GM21360 (cell line): ENCODE results near the gene SCAF8.
"Not testable (repeated sequence)": the region's sequence is repeated elsewhere in the genome, so short reads cannot be mapped to it uniquely, and the experiment has no call there.

ENCODE experiments used
- ATAC-seq: cut with Tn5 transposase; IDR thresholded peaks from one replicate; pipeline ENCODE4 v1.9.1; 2021; ENCODE audit warnings: mild to moderate bottlenecking, moderate library complexity; ENCODE audit not compliant: unreplicated experiment

Gene SCAF8, protein sequence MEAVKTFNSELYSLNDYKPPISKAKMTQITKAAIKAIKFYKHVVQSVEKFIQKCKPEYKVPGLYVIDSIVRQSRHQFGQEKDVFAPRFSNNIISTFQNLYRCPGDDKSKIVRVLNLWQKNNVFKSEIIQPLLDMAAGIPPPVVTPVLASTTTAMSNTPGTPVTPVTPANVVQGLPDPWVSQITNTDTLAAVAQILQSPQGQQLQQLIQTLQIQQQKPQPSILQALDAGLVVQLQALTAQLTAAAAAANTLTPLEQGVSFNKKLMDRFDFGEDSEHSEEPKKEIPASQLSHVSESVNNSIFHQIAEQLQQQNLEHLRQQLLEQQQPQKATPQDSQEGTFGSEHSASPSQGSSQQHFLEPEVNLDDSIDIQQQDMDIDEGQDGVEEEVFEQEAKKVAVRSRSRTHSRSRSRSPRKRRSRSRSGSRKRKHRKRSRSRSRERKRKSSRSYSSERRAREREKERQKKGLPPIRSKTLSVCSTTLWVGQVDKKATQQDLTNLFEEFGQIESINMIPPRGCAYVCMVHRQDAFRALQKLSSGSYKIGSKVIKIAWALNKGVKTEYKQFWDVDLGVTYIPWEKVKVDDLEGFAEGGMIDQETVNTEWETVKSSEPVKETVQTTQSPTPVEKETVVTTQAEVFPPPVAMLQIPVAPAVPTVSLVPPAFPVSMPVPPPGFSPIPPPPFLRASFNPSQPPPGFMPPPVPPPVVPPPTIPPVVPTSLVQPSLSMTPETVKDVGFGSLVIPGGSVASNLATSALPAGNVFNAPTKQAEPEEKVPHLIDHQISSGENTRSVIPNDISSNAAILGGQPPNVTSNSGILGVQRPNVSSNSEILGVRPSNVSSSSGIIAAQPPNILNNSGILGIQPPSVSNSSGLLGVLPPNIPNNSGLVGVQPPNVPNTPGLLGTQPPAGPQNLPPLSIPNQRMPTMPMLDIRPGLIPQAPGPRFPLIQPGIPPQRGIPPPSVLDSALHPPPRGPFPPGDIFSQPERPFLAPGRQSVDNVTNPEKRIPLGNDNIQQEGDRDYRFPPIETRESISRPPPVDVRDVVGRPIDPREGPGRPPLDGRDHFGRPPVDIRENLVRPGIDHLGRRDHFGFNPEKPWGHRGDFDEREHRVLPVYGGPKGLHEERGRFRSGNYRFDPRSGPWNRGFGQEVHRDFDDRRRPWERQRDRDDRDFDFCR (N-terminal part only)

DNA sequence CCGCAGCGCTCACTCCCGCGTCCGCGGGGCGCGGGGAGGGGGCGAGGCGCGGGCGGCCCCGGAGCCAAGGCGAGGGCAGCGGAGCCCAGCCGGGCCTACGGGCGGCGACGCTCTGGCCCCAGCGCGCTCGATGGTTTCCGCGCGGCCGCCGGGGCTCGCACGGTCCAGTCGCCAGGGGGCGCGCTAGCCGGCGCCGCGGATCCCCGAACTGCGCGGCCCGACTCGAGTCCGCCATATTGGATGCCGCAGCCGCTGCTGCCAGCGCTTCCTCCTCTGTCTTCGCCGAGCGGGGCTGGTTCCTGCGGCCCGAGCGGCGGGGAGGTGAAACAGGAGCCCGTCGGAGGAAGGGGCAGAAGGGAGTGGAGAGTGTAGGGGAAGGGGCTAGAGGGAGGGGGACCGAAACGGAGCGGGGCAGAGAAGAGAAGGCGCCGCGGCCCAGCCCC is at the start of gene SCAF8:
TSS of gene SCAF8 (plus strand) at position 234 of the 443 bp plus-strand sequence. CDS start 485 bp downstream, outside the sequence.
- ATAC-seq: peak; percentile 77

DNA sequence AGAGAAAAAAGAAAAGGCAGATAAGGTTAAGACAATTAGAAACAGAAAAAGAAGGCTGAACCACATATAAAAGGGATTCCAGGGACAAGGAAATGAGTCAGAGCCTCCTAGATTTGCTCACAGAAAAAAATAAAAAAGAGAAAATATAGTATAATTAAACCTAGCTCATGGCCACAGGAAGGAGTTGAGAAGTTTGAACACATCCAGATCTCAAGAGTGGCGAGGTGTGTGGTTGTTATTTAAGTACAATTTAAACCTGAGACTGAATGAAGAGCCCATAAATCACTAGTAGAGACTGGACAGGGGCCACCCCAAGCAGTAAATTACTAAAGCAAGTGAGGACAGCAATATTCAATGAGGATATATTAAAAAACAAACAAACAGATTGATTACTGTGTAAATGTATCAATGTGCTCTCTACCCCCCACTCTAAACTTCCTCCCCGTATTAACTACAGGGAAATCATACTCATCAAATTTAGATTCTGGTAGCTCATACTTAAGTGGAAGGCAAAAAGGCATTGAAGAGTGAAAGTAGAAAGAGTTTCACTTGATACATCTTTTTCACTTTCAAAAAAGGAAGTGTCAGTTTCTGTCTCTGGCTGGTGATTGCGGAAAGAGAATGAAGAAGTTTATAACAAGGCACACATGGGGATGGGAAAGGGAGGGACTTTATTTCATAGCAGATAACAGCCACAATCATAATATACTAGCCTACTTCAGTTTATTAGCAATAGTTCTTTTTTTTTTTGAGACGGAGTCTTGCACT is 49.3 kb upstream of the SCAF8 start:
- ATAC-seq: peak; percentile 88

DNA sequence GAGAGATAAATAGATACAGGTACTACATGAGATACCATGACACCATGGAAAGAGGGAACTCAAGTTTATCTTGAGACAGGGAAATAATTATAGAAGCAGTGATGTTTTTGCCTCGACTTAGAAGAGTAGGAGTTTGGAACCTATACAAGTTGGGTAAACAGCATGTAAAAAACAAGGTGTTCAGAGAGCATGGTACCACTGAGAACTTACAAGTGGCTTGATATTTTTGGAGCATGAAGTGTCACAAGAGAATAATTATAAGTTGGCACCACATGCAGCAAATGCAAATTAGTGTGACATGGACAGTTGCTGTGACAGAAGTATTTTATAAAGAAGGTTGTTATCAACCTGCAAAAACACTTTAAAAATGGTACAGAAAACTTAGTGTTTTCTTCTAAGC is 47.1 kb upstream of the SCAF8 start:
- ATAC-seq: no peak

DNA sequence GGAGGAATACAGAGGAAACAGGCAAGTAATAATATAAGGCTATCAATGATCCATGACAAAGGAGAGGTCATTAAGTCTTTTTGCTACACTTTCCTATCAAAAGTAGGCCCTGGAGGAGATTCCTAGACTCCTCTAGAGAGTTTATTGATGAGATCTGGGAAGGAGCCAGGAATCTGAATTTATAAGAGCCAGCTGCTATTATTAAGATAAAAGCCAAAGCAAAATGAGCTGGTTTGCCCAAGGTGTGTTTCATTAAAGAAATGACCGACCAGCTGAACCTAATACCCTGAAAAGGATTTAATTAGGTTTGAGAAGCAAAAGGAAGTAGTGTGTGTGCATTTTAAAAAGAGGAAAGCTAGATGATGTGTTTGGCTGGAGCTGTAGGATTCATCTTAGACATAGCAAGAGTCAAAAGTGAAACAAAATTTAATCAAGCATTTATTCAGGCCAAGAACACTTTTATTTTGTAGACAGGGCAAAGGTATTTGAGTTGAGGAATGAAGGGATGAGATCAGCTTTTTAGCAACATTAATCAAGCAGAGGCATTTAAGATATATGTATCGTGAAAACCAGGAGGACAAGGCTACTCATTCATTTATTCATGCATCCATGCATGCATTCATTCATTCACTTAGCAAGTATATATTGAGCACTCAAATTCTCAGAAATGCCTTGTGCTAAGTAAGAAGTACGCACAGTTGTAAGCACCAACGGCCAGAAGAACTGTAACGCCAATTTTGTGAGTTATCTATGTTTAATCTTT is 43.5 kb upstream of the SCAF8 start:
- ATAC-seq: no peak

DNA sequence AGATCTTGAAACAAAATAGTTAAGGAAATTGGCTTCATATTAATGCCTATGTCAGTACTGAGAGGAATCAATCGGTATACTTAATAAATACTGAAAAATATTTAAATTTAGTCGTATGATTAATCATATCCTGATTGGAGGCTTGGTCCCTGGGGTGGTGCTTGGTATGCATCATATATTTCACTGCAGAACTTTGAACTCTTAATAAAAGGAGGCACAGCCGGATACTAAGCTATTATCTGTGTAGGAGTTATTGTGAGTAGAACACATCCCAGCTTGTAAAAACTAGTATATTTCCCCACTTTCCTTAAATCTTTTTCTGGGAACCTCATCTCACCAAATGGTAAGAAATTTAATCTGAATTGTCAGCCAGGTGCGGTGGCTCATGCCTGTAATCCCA is 42.4 kb upstream of the SCAF8 start:
- ATAC-seq: no peak

DNA sequence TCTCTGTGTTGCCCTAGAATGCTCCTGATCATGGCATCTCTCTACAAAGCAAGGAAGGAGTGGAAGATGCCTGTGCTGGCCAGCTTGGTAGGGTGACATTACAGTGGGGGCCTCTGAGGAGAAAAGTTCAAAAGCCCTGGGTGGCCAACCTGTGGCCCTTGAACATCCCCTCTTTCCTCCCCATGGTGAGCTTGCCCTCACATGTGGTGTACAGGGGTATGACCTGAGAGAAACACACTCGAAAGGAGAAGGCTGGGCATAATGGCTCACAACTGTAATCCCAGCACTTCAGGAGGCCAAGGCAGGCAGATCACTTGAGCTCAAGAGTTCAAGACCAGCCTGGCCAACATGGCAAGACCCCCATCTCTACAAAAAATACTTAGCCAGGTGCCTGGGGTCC is 36.6 kb upstream of the SCAF8 start:
- no peak for ATAC-seq

DNA sequence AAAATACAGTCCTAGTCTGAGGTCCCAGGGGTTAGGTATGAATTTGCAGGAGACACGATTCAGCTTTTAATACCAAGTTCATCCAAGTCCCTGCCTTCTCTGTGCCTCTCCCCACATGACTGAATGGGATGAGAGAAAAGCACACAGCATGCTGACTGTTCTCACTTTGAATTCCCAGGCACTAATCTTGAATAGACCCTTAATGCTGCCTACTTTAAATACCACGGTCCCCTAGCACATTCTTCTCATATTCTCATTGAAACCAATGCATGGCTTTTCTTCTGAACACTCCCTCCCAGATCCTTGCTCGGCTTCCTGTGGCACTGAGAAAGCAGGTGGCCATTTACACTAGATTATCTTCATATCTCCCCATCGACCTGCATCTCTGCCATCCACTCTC is 30.1 kb upstream of the SCAF8 start:
- ATAC-seq: no peak

DNA sequence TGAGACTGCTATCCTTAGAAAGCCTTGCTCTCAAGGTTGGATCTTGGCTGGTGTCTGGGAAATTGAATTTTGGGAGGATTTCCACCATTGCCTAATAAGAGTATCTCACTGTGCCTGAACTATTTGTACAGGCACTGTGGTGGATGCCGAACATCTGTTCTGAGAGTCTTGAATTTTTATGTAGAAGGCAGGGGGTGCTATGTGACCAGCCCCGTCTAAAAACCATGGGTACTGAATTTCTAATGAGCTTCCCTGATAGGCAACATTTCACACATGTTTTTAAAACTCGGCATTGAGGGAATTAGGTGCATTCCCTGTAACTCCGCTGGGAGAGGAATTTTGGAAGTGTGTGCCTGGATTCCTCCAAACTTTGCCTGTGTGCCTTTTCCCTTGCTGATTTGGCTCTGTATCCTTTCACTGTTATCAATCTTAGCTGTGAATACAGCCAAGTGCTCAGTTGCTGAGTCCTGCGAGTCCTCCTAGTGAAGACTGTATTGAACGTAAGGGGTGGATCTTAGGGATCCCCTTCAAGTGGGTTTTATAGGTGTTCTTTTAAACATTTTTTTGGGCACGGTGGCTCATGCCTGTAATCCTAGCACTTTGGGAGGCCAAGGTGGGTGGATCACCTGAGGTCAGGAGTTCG is 27.6 kb upstream of the SCAF8 start:
- ATAC-seq: no peak

DNA sequence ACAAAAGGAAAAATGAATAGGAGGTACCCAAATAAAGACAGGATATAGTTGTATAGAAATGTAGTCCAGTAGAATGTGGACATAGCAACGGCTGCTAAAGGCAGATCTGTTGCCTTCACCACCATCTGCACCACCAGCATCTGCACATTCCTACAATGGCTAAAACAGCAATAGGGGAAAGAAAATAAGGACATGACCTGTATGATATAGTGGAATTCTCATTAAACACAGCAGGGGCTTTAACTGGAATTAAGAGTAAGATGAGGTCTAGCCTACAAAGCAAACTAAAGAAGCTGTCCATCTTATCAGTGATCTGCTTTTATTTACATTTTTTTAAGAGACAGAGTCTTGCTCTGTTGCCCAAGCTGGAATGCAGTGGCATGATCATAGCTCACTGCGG is 26.8 kb upstream of the SCAF8 start:
- ATAC-seq: no peak

DNA sequence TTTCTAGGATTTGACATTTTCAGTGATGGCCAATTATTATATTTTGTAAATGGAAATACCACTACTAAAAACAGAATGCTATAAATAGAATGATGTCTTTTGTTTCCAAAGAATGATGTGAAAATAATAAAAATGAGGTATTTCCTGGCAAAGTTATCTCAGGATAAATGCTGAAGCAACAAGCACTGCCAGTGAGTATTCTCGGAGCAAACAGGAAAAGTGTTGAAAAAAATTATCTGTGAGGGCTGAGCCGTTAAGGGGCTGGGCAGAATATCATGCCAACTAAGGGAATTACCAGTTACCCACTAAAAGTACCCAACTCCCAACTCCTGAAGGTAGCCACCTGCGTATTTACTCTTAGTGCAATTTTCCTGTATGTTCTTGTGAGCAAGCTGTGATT is 23.6 kb upstream of the SCAF8 start:
- no peak for ATAC-seq

DNA sequence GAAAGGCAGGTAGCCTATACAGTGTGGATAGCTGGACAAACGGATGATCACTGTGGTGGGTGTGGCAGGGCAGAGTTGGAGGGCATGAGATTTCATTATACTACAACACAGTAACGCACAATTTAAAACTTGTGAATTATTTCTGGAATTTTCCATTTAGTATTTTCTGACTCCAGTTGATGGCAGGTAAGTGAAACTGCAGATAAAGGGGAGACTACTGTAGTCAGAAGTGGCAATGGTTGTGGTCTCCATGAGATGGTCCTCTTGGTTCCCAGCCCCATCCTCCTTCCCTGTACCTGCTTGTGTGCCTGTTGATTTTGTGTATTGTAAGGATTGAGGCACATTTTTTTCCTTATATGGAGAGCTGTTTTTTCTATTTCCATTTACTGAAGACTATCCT is 22.5 kb upstream of the SCAF8 start:
- no peak for ATAC-seq

DNA sequence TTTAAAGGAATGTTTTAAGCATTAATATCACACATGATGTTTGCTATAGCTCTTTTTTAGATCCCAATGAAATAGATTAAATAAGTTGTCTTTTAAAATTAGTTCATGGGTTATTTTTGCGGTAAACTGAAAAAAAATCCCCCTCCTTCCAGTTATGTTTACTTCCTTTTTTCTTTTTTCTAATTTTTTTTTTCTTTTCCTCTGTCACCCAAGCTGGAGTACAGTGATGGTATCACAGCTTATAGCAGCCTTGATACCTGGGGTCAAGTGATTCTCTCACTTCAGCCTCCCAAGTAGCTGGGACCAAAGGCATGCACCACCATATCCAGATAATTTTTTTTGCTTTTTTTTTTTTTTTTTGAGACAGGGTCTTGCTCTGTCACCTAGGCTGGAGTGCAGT is 17.8 kb upstream of the SCAF8 start:
- no peak for ATAC-seq

DNA sequence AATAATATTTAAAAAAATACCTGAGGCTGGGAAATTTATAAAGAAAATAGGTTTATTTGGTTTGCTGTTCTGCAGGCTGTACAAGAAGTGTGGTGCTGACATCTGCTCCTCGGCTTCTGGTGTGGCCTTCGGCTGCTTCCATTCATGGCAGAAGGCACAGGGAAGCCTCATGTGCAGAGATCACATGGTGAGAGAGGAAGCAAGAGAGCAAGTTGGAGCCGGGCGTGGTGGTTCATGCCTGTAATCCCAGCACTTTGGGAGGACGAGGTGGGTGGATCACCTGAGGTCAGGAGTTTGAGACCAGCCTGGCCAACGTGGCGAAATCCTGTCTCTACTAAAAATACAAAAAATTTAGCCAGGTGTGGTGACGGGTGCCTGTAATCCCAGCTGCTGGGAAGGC is 16.9 kb upstream of the SCAF8 start:
- ATAC-seq: not testable (repeated sequence)

DNA sequence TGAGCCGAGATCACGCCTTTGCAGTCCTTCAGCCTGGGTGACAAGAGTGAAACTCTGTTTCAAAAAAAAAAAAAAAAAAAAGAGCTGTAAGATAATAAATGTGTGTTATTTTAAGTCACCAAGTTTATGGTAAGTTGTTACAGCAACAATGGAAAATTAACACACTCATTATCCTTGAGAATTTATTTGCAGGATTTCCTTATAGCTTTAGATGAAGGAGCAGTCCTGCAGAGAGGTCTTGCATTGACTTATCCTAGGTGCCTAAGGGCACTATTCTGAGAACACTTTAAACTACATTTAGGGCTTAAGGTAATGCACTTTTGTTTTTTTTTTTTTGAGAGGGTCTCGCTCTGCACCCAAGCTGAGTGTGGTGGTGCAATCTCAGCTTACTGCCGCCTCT is 13.8 kb upstream of the SCAF8 start:
- no peak for ATAC-seq

DNA sequence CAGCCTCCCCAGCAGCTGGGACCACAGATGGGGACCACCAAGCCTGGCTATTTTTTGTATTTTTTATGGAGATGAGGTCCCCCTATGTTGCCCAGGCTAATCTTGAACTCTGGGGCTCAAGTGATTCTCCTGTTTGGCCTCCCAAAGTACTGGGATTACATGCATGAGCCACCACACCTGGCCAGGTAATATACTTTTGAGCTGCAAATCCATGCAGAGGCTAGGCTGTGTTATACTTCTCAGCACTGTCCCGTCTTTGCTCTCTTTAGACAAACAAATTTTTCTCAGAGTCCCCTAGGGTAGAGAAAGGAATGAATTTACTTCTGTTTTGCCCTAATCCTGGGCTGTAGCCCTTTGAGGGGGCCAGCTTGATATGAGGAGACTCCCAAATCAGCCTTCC is 13.4 kb upstream of the SCAF8 start:
- no peak for ATAC-seq

DNA sequence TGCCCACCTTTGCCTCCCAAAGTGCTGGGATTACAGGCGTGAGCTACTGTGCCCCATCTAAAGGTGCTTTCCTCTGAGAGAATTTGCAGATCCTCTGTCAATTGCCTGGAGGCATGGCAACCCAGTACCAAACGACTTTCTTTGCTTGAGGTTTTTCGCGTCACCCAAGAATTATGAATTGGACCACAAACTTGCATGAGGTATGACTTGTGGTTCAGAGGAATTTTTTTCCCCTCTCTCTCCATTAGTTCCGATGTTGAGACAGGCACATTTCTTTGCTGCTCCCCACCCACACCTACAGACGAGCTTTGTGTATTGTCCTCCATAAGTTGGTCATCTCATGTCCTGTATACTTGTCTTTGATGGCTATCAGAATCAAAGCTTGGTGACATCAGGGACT is 11.8 kb upstream of the SCAF8 start:
- ATAC-seq: no peak

DNA sequence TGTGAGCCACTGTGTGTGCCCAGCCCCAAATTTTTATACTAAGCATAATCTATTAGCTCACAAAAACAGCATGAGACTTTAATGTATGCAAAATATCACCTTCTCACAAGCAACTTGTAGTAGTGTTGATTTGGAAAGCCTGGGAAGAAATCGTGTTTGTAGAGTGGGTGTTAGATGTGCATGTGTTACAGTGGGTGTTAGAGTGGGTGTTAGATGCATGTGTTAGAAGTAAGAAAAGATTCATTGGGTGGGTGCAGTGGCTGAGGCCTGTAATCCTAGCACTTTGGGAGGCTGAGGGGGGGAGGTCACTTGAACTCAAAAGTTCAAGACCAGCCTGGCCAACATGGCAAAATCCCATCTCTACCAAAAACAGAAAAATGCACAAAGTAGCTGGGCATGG is 6.3 kb upstream of the SCAF8 start:
- ATAC-seq: no peak

DNA sequence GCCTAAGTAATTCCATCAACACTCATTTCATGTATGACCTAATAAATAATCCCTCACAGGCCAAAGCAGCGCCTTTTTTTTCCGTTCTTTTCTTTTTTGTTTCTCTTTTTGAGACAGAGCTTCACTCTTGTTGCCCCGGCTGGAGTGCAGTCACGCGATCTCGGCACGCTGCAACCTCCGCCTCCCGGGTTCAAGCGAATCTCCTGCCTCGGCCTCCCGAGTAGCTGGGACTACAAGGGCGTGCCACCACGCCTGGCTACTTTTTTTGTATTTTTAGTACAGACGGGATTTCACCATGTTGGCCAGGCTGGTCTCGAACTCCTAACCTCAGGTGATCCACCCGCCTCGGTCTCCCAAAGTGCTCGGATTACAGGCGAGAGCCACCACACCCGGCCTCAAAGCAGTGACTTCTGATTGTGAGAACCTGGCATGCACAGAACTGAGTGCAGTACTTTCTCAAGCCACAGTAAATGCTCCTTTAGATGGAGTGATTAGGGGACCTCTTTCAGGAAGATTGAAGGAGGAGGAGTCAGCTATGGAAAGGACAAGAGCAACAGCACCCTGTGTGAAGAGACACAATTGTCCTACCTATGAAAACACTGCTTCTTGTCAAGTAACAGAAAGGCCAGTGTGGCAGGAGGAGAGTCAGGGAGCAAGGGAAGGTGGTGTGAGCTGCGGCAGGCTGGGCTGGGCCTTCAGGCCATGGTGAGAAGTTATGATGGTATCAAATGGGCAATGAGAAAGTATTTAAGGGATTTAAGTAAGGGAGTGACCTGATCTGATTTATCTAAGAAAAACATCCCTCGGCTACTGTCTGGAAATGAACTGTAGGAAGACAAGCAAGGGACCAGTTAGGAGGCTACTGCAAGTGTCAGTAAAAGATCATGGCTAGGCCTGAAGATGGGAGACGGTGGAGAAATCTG is 1.7 kb upstream of the SCAF8 start:
- no peak for ATAC-seq
